HG03108 (cell line): ENCODE measurements around the gene TNS2.
"Not testable (repeated sequence)": the region's sequence is repeated elsewhere in the genome, so short reads cannot be mapped to it uniquely, and the experiment has no call there.

Experiments used
- ATAC-seq: cut with Tn5 transposase; IDR thresholded peaks from one replicate; pipeline ENCODE4 v1.9.1; 2021; ENCODE audit warnings: moderate library complexity; ENCODE audit not compliant: unreplicated experiment

TNS2 gene

GRCh38 chr12:53107122-53107521 is 57.3 kb downstream of the TNS2 start:
- ATAC-seq = no peak

DNA sequence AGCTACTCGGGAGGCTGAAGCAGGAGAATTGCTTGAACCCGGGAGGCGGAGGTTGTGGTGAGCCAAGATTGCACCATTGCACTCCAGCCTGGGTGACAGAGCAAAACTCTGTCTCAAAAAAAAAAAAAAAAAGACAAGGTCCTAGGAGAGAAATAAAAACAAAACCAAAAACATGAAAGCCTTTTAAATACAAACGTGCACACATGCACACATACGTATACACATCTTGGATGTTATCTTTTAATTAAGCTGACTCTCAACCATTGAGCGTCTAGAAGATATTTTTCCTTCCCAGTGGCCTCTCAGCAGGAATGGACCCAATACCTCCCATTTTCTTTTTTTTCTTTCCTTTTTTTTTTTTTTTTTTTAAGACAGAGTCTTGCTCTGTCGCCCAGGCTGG is 62.6 kb downstream of the TNS2 start:
- ATAC-seq = not testable (repeated sequence)

DNA sequence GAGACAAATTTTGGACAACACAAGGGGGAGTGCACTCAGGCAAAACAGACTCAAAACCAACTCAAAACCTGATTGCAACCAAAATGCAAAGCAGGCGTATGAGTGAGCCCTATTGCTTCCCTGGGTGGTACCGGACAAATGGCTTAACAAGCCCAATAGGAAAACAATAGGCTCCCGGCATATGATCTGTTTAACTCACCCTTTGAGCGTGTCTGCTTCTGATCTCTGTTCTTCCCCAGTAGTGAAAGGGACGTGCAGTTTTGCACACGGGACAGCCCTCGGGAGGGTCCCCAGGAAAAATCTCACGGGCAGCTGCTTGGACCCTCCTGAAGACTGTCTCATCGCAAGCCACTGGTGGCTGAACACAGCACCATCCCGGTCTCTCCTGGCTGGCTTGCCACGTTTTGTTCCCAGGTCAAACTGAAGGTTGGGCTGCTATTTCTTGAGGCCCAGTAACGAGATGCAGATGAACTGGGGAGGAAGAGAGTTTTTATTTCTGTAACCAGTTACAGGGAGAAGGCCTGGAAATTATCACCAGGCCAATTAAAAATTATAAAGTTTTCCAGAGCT is 63.4 kb downstream of the TNS2 start:
- ATAC-seq = no peak

DNA sequence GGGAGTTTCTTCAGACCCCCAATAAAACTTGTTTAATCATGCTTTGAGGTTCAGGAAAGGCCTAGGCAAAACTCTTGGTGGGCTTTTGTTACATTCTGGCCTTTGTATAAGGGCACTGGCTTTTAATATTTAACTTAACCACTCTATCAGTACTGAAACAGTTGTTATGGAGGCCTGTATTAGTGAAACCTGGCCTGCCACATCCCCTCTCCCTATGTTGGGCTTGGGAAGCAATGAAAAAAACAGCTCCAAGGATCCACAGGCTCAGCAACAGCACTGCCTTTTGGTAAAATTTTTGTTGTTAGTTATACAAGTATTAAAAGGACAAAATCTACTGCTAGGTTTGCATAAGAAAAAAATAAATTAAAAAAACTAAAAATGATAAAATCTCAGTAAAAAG is 64.1 kb downstream of the TNS2 start:
- ATAC-seq = no peak
